Measurements from ENCODE around the gene SH3TC2.
"Not testable (repeated sequence)": the region's sequence is repeated elsewhere in the genome, so short reads cannot be mapped to it uniquely, and the experiment has no call there.

Gene SH3TC2

DNA sequence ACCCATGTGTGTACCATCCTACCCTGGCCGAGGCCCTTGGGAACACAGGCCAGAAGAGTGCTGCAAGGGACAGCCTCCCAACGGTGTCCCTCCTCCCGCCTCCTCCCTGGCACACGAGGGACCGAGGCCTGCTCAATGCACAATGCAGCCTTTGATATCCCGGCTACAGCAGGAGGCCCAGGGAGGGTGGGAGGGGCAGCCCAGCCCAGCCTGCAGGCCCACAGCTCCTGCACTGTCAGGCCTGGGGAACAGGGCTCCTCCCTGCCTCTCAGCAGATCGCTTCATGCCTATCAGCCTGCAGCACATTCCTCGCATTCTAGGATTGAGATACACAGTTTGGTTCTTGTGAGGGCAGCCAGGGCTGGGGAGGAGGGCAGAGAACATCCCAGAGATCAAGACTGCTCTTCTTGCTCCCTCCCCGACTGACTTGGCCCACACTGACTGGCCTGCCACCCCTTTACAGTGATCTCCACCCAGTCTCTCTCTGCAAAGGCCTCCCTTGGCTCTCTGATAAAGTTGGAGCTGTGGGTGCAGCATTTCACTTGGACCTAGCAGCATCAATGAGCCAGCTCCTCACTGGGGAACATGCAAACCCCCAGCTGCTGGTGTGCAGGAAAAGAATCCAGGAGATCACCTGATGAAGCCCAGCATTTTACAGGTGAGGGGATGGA lies at the start of gene SH3TC2:
Gene SH3TC2, minus strand, starts transcription at position 46 of the 671 bp plus-strand sequence. Its CDS starts 40 bp downstream, at position 6.
- DNase-seq (ENCODE audit: insufficient read length, low spot score), result no peak
- FAIRE-seq, result no peak

DNA sequence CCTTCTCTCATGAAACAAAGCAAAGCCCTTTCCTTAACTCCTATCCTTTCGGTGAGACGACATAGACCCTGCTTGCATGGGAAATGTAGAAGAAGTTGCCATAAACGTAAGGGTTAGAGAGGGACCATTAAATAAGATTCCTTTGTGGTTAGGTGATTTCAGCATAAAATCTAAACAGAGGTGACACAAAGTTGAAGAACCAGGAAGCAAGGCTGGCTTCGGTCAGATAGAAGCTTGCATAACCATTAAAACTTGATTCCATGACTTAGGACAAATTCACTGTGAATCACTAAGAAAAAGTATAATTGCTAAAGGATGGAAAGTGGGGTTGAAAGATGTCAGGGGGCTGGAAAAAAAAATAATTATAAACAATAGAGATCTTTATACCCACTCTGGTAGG lies 47.5 kb upstream of the SH3TC2 start:
- DNase-seq (ENCODE audit: insufficient read length, low spot score) (no peak), FAIRE-seq (no peak)

DNA sequence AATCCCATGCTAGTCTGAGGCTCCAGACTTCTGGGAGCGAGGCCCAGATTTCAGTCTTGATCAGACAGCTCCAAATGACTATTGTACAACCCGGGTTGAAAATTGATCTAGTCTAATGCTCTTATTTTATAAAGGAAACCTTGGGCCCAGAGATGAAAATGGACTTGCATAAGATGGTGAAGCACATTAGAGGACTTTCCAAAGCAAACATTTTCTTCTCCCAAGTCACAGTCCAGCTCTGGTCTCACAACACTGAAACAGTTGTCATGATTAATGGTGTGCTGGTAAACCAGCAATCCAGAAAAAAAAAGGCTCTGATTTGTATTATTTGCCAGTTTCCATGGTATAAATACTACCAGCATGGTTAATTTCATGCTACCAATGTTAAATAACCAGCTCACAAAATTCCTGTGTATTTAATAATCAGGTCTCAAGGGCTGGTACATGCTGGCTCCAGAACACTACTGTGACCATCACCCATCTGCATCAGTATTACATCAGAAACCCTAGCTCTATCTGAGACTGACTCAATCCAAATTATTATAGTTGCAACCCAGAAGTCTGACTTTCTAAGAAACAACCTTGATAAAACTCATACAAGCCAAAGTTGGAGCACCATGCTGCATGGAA lies 45.9 kb upstream of the SH3TC2 start:
- DNase-seq (ENCODE audit: insufficient read length, low spot score) (no peak), FAIRE-seq (no peak)

DNA sequence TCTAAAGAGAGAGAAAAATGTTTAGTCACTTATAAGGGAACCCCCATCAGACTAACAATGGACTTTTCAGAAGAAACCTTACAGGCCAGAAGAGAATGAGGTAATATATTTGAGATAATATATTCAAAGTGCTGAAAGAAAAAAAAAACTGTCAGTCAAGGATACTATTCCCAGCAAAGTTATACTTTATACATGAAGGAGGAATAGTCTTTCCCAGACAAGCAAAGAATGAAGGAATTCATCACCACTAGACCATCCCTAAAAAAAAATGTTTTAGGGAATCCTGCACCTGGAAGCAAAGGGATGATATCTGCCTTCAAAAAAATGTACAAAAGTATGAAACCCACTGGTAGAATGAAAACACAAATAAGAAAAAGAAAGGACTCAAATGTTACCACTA lies 37.5 kb upstream of the SH3TC2 start:
- FAIRE-seq (no peak), DNase-seq (ENCODE audit: insufficient read length, low spot score) (no peak)

DNA sequence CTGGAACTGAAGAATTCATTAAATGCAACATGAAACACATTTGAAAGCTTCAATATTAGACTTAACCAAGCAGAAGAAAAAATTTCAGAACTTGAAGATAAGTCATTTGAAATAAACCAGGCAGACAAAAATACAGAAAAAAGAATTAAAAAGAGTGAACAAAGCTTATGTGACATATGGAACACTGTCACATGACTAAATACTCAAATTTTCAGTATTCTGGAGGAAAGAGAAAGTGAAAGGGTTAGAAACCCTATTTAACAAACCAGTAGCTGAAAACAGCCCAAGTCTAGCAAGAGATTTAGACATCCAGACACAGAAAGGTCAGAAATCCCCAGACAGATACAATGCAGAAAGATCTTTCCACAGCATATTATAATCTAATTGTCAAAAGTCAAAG lies 37.1 kb upstream of the SH3TC2 start:
- DNase-seq (ENCODE audit: insufficient read length, low spot score) (no peak), FAIRE-seq (no peak)

DNA sequence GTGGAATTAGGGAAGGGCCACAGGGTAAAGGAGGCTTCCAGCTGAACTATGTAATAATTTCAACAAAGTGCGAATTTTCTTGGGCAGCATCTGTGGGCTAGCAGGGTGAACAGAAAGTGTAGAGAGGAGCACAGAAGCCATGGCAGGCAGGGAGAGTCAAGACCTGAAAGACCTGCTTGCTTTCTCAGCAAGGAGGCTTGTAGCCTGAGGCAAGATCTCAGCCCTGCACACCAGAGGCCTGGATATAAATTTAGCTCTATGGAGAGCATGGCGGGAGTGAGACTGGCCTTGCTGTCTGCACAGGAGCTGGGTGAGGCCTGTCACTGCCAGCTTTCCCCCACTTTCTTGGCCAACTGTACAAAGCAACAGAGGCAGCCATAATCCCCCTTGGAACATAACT lies 32.1 kb upstream of the SH3TC2 start:
- no peak for FAIRE-seq

DNA sequence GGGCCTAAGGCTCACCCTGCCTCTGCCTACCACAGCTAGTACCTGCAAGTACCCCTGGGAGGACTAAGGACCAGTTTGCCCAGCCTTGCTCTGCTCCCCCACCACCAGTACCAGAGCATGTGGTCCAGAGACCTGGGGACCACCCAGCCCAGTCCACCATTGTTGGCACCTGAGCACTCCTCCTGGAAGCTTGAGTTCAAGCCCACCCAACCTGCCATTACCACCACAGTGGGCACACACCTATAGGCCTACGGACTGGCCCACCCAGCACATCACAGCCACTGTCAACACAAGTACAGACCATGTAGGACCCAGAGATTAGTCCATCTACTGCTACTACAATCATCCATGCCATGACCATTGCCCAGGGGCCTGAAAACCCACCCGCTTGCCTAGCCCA lies 30.8 kb upstream of the SH3TC2 start:
- FAIRE-seq (no peak), DNase-seq (ENCODE audit: insufficient read length, low spot score) (no peak)

More for the DNA sequence above, 32.1 kb upstream of the SH3TC2 start:
- DNase-seq (ENCODE audit: insufficient read length, low spot score), result no peak

DNA sequence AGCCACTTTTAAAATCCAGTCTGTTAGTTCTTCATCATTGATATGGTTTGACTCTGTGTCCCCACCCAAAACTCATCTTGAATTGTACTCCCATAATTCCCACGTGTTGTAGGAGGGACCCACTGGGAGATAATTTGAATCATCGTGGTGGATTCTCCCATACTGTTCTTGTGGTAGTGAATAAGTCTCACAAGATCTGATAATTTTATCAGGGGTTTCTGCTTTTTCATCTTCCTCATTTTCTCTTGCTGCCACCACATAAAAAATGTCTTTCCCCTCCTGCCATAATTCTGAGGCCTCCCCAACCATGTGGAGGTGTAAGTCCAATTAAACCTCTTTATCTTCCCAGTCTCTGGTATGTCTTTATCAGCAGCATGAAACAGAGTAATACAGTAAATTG lies 26.9 kb upstream of the SH3TC2 start:
- DNase-seq (ENCODE audit: insufficient read length, low spot score) (no peak), FAIRE-seq (no peak)

DNA sequence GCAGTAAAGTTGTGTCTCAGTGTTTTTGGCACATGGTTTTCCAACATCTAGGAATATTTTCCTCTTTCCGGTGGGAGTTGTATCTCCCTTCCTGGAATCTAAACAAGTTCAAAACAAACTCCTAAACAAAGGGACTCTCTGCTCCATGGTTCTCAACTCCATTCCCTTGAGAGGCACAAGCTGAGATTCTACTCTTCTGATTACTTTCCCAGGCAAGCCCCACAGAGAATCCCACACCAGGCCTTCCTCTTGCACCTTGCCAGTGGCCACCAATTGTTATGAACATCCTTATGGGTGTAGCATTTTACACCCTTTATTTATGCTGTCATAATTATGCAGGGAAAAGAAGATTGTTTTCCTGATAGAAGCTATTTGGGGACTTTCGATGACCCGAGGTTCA lies 25.8 kb upstream of the SH3TC2 start:
- DNase-seq (ENCODE audit: insufficient read length, low spot score) (no peak), FAIRE-seq (no peak)

DNA sequence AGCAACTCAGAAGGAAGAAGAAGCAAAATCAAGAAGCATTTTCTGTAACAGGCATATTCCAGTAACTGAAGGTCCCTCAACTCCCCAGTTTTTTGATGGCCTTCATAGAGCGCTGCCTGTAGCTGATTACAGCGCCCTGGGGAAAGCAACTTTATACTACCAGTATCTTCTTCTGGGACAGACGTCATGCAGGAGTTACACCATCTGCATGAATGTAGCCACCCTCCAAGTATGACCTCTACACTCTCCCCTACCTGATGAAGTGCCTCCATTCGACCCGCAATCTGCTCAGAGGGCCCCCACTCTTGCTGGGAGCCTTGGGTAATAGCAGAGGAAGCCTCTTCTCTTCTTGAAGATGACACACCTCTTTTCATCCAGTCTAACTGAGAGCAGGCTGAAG lies 21.0 kb upstream of the SH3TC2 start:
- FAIRE-seq, result no peak

DNA sequence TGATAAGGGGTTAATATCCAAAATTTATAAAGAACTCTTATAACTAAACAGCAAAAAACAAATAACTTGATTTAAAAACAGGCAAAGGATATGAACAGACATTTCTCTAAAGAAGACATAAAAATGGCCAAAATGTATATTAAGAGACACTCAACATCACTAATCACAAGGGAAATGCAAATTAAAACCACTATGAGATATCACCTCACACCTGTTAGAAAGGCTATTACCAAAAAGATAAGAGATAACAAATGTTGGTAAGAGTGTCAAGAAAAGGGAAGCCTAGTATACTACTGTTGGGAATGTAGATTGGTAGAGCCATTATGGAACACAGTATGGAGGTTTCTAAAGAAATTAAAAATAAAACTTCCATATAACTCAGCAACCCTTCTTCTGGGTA lies 19.4 kb upstream of the SH3TC2 start:
- no peak for DNase-seq (ENCODE audit: insufficient read length, low spot score)
- FAIRE-seq, result no peak

More for the DNA sequence above, 21.0 kb upstream of the SH3TC2 start:
- no peak for DNase-seq (ENCODE audit: insufficient read length, low spot score)

DNA sequence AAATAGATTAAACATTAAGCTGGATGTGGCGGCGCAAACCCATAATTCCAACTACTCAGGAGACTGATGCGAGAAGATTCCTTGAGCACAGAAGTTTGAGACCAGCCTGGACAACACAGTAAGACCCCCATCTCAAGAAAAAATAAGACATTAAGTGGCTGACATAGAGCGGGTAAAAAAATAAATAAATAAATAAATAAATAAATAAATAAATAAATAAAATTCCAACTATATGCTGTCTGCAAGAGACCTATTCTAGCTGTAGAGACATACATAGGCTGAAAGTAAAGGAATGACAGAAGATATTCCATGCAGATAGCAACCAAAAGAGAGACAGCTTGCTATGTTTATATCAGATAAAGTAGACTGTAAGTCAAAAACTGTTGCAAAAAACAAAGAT lies 17.4 kb upstream of the SH3TC2 start:
- DNase-seq (ENCODE audit: insufficient read length, low spot score), result no peak
- no peak for FAIRE-seq

DNA sequence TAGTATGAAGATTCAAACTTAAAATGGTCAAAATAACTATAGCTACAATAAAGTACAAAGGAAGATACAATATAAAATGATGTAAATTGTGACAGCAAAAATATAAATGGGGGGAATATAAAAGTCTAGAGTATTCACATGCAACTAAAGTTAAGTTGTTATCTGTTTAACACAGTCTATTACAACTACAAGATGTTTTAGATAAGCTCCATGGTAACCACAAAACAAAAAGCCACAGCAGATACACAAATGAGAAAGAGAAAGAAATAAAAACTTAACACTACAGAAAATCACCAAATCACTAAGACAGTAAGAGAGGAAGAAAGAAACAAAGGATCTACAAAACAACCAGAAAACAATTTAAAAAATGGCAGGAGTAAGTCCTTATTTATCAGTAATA lies 17.0 kb upstream of the SH3TC2 start:
- DNase-seq (ENCODE audit: insufficient read length, low spot score), result no peak
- FAIRE-seq, result no peak

DNA sequence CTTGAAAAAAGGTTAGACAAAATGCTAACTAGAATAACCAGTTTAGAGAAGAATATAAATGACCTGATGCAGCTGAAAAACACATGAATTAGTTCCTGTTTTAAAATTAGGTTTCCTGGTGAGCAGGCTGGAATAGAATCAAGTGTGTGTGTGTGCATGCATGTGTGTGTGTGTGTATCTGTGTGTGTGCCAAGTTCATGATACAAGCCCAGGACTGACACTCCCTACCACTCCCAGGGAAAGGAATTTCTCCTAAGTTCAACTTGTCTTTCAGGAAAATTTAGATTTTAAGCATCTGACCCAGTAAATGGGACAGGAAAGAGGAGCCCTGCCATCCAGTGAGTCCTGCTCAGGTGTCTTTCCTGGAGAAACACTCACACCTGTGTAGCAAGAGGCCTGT lies 11.2 kb upstream of the SH3TC2 start:
- DNase-seq (ENCODE audit: insufficient read length, low spot score); FAIRE-seq: not testable (repeated sequence)

DNA sequence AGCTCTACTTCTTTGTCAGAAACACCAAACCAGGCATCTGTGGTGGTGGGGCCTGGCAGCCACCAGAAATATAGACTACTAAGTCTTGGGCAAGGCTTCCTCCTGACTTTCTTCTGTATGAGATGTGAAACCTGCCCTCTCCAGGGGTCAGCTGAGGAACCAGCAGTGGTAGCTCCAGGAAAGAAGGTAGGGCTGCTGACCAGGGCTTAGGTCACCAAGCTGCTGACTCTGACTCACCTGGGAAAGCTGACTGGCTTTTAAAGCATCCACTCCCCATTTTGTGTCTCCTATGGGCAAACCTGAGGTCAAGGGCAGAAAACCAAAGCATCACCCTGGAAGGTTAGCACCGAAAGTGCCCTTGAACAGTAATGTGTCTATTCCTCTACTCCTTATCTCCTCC lies 10.4 kb upstream of the SH3TC2 start:
- FAIRE-seq (no peak), DNase-seq (ENCODE audit: insufficient read length, low spot score) (no peak)

DNA sequence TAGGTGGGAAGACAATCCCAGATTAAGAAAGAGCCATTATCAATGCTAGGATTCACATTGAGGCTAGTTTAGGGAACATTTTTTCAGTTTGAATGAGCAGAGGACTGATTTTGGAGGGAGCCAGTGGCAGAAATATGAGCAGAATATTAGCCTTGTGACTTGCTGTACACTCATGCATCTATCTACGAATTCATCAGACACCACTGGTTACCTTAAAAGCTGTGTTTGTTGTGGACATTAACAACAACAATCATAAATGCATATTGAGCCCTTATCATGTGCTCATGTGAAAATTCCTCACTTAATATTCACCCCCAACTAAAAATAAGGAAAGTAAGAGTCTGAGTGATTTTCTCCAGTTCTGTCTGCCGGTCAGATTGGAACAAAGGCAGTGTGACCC lies 9.9 kb upstream of the SH3TC2 start:
- DNase-seq (ENCODE audit: insufficient read length, low spot score), result no peak
- FAIRE-seq, result no peak

DNA sequence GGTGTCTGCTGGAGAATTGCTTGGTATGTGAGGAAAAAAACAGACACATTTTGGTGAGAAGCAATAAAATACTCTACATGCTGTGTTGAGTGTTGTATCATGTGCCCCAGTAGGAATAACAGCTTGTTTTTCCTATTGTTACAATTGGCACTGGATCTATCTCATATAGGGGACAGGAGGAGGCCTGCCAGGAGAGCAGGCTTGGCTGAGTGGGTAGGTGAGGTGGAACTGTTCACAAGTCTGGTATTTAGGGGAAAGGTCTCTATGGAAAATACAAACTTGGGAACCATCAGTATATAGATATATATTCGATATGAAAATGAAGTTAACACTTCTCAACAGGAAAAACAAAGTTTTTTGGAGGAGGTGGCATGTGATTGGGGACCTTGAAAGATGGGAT lies 9.5 kb upstream of the SH3TC2 start:
- FAIRE-seq, result no peak

DNA sequence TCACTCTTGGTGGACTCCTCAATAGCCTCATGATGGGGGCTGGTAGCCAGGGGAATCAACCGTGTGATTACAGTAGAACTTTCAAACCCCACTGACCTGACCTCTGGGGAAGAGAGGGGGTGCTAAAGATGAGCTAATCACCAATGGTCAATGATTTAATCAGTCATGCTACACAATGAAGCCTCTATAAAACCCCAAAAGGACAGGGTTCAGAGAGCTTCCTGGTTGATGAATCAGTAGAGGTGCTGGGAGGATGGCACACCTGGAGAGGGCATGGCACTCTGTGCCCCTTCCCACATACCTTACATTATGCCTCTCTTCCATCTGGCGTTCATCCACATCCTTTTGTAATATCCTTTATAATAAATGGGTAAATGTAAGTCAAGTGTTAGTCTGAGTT lies 8.9 kb upstream of the SH3TC2 start:
- no peak for DNase-seq (ENCODE audit: insufficient read length, low spot score)
- FAIRE-seq, result no peak

More for the DNA sequence above, 9.5 kb upstream of the SH3TC2 start:
- DNase-seq (ENCODE audit: insufficient read length, low spot score), result no peak

DNA sequence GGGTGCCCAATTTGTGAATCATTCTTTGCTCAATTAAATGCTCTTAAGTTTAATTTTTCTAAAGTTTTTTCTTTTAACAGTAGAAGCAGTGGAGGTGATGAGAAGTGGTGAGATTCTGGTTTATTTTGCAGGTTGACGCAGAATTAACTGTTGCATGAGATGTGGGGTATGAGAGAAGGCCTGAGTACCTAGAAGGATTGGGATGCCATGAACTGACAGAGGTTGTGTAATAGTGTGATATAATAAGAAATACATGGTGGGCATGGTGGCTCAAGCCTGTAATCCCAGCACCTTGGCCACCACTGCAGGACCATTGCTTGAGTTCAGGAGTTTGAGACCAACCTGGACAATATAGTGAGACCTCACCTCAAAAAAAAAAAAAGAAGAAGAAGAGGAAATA lies 8.4 kb upstream of the SH3TC2 start:
- FAIRE-seq, result no peak
- DNase-seq (ENCODE audit: insufficient read length, low spot score), result no peak

DNA sequence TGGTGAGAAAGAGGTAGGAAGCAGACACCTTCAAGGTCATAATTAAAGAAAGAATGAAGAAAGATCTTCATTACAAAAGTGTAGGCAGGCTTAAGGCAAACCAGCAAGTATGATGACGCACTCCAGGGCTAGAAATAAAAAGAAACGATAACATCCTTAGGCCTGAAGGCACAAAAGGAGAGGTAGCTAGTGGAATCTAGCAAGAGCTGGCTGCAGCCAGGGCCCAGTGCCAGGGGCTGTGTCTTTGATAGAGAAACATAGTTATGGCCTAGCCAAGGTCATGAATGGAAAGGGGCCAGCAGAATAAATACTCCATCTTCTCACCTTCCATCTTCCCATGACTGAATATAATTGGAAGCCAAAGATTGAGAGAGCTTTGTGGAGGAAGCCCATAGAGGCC lies 6.8 kb upstream of the SH3TC2 start:
- DNase-seq (ENCODE audit: insufficient read length, low spot score) (no peak), FAIRE-seq (no peak)

DNA sequence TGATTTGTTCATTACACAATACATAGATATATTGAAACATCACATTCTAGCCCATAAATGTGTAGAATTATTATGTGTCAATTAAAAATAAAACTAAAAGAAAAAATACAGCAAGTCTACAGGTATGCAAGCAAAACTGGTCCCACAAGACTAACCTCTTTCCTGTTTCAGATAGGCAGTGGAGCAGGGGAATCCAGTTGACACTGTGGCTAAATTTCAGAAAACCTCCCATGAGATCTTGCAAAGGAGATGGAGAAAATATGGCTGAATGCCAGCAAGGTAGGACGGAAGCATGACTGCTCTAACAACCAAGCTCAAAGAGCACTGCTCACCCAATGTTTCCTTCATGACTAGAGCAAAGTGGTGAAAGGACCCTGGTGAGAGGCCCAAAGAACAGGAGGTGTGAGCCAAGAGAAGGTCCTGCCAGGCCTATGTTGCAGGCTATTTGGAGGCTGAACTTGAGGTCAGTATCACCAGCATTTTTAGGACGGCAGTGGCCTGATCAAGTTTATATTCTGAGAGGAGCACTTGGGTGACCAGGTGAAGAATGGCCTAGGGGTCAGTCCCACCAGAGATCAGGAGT lies 1.1 kb upstream of the SH3TC2 start:
- FAIRE-seq (no peak), DNase-seq (ENCODE audit: insufficient read length, low spot score) (no peak)

DNA sequence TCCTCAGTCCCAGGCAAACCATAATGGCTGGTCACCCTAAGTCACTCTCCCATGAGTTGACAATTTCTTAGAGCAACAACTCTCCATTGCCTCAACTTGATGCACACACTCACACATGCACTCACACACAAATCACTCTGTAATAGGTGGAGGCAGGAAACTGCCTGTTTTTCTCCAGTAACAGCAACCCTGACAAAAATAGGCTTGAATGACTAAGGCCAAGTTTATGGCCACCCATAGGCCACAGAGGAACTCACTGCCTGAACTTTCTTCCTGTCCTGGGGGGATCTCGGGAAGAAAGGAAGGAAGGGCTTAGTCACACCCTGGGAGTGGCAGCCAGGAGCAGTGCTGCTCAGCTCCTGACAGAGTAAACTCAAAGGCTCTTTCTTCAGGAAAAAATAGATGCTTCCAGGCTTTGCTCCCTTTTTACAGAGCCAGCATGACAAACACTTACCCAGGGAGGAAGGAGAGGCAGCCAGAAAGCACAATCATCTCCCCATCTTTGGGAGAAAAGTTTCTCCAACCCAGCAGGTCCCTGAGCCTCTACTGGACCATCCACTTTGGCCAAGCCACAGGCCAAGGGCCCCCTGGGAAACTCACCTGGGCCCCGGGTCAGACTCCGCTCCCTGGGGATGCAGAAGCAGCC lies 368 bp downstream of the SH3TC2 start:
- DNase-seq (ENCODE audit: insufficient read length, low spot score) (no peak), FAIRE-seq (no peak)

Data from GM19239 (cell line).